GM12864 (cell line): ENCODE results near the gene ZBTB5.

Source experiments
- DNase-seq: peaks from one replicate; pipeline ENCODE4 v3.0.0-alpha.2; 2011; ENCODE audit warnings: low read depth
- H3K4me3 ChIP-seq: 2 replicates; pipeline ENCODE4 v1.5.1; 2011; ENCODE audit warnings: mild to moderate bottlenecking, low read depth, low read length, control low read depth
- TF ChIP-seq, protein P1 (sequence below): IDR thresholded peaks from 2 replicates; pipeline ENCODE4 v1.5.1; 2011; ENCODE audit warnings: low read depth, mild to moderate bottlenecking, moderate library complexity, low read length, control low read depth, inconsistent platforms; ENCODE audit errors: missing control alignments

The ZBTB5 gene

DNA sequence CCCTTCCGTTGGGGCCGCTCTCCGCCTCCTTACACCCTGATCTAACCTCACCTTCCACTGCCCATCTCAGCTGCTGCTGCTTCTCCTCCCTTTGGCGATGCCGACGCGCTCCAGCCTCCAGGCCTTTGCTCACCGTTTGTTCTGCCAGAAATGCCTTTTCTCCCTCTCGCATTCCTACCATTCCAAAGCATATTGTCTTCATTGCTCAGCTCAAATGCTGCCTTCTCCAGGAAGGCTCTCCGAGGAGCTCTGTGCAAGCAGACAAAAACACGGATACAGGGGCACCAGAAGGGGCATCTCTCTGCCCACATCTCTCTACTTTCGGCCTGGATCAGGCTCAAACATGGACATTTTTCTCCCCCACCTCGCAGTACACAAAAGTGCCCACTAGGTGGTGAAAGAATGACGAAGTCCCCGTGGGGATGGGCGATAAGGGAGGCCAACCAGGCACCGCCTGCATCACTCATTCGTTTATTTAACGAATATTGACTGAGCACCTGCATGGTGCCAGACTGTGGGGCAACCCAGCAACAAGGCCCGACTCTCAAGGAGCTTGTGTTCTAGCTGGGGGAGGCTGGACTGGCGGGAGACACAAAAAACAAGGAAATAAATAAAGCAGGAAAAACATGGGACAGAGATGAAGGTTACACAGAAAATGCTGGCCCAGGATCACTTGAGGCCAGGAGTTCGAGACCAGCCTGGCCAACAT lies 50.1 kb downstream of the ZBTB5 start:
- H3K4me3 ChIP-seq, result no peak overlapping the region
- DNase-seq, result no peak
- TF ChIP-seq, protein P1, sequence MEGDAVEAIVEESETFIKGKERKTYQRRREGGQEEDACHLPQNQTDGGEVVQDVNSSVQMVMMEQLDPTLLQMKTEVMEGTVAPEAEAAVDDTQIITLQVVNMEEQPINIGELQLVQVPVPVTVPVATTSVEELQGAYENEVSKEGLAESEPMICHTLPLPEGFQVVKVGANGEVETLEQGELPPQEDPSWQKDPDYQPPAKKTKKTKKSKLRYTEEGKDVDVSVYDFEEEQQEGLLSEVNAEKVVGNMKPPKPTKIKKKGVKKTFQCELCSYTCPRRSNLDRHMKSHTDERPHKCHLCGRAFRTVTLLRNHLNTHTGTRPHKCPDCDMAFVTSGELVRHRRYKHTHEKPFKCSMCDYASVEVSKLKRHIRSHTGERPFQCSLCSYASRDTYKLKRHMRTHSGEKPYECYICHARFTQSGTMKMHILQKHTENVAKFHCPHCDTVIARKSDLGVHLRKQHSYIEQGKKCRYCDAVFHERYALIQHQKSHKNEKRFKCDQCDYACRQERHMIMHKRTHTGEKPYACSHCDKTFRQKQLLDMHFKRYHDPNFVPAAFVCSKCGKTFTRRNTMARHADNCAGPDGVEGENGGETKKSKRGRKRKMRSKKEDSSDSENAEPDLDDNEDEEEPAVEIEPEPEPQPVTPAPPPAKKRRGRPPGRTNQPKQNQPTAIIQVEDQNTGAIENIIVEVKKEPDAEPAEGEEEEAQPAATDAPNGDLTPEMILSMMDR, result peak; percentile 88

DNA sequence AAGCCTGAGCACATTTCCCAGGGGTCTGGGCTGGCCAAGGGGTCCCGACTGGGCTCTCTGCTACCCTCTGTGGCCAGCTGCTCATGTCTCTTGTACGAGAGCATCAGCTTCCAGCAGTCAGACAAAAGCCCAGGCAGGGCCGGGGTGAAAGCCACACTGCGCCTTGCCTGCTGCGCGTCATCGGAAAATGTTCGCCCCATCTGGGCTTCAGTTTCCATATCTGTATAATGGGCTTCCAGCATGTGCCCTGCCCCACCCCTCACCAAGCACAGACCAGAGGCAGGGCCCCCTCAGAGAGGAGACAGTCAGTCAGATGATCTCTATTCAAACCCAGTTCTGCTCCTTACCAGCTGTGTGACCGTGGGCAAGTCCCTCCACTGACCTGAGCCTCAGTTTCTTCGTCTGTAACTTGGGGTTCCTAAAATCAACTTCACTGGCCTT lies 50.7 kb downstream of the ZBTB5 start:
- DNase-seq, result no peak
- no peak overlapping the region for H3K4me3 ChIP-seq
- TF ChIP-seq, protein P1, result no peak

DNA sequence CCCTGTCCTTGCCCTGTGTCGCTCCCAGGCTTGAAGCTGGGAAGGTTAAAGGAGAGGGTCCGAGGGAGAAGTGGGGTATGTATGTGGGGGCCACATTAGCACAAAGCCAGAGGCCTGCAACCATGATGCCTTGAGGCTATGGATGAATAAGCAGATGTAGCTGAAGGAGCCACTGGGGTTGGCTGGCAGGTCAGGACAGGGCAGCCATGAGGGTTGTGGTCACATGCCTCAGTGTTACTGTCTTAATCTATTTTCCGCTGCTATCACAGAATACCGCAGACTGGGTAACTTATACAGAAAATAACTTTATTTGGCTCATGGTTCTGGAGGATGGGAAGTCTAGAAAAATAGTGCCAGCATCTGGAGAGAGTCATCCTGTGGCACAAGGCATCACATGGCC lies 51.9 kb downstream of the ZBTB5 start:
- TF ChIP-seq, protein P1, result no peak
- H3K4me3 ChIP-seq, result no peak overlapping the region
- DNase-seq, result no peak

DNA sequence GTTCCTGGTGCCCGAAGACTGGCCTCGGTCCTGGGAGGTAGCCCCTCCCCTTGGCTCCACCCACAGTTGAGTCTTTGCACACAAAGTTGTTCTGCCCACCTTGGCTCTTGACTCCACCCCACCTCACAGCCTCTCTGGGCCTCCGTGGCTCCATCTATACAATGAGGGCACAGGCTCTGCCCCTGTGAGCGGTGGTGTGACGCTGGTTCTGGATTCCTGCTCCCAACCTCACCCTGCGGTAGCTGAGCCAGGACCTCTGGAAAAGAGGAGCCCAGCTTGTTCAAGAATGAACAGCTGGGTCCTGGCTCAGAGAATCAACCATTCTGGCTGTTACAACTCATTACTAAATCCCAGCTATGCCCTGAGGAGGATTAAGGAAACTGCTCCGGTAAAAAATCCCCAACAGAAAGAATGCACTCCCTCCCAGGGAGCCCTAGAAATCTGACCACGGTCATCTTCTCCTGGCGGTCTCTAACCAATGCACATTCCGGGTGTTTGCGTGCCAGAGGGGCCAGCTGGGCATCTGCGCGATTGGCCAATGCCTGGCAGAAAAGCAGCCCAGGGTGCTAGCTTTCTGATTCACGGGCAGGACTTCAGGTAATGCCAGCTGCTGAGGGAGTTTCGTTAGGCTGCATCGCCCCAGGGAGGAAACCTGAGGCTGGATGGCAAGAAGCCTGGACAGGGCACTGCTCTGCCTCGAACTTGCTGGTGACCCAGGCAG lies 52.7 kb downstream of the ZBTB5 start:
- TF ChIP-seq, protein P1, result no peak
- peak overlapping the region; percentile 24; the same call in 1 of the 2 replicates for H3K4me3 ChIP-seq
- DNase-seq, result no peak

DNA sequence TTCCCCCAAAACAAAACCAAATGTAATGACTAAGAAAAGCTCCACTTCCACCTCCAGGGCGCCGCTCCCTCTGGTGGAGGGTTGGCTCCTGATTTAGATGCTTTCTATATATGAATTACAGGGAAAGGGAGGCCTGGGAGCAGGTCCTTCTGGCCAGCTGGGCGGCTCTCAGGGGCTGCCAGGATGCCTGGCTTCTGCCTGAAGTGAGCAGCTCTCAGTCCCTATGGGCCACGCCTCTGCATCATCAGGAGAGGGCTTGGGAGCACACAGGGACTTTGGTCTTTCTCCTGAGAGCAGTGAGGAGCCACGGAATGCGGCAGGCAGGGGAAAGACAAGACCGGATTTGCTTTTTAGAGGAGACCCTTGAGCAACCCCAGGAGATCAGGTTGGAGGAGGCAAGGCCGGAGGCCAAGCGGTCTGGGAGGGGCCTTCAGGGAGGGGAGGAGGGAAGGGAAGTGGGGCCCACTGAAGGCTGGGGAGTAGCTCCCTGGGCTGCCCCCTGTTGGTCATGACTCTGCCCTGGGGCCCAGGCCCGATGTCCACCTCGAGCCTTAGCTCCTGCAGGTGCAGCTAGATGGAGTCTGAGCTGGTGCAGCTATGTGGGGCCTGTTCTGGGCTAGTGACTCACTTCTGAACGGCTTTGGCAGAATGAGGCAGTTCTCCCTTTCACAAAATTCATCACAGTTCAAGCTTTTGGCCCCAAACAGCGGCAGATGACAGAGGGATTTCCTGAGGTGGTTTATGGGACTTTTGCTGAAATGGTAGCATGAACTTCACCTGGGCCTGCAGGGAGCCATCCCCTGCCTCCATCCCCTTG lies 54.1 kb downstream of the ZBTB5 start:
- peak overlapping the region; percentile 38; the same call in 1 of the 2 replicates for H3K4me3 ChIP-seq
- peak; percentile 82 for DNase-seq
- TF ChIP-seq, protein P1, result peak; percentile 71

DNA sequence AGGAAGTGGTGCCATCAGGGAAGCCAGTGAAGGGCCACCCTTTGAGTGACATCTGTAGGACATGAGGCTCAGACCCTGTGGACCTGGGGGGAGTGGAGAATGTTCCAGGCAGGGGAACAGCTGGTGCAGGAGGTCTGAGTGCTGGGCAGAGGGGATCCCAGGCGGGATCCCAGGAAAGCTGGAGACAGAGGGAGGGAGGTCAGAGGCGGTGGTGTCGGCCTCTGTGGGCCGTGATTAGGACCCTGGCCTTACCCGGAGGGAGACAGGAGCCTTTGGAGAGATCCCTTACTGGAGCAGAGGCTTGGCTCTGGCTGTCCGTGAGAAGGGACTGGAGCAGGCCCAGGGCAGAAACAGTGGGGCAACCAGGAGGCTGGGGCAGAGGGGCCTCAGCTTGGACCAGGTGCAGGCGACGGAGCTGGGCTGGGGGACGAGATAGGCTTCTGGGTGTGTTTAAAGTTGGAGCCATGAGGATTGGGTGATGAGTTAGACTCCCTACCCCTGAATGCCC lies 54.8 kb downstream of the ZBTB5 start:
- H3K4me3 ChIP-seq, result peak overlapping the region; percentile 38
- no peak for DNase-seq
- TF ChIP-seq, protein P1, result no peak
